HG03175 (cell line): ENCODE data around the gene ASF1A.
A peak's percentile ranks its signal among the peaks of the same experiment; 100 is the strongest.

Source experiments
- ATAC-seq: cut with Tn5 transposase; IDR thresholded peaks from one replicate; pipeline ENCODE4 v1.9.1; 2021; ENCODE audit warnings: mild to moderate bottlenecking, moderate library complexity; ENCODE audit not compliant: unreplicated experiment

Gene ASF1A

DNA sequence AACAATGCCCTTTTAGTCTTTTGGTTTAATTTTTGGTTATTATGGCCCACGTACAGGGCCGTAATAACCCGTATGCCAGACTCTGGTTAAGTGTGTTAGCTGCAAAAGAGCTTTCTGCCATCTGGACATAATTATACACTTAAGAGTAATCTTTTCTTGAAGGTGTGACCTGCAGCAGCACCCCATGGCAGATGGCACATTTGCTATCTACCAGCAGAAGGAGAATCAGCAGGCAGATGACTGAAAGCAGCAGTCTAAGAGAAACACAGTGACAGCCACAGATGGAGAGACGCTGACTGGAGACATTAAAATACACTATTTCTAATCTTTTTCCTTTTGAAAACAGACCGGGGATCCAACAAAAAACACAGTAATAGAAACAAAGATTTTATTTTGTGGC, 18.7 kb downstream of the ASF1A start:
- ATAC-seq: no peak

GRCh38 chr6:118913161-118913560, 19.2 kb downstream of the ASF1A start:
- no peak for ATAC-seq

DNA sequence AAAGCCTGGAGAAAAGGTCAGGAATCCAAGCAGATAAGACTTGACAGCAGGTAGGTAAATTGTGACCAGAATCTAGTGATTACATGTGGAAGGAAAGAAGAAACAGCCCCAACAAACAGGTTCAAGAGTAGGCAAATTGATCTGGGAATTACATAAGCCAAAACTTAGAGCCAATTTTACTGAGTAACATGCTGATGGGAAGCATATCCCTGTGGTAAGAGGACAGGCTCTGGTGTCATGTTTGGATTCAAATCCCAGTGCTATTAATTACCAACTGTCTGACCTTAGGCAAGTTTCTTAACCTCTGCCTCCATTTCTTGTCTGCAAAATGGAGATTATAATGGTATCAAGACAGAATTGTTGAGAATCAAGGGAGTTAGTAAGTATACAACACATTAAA, 20.6 kb downstream of the ASF1A start:
- ATAC-seq: no peak

DNA sequence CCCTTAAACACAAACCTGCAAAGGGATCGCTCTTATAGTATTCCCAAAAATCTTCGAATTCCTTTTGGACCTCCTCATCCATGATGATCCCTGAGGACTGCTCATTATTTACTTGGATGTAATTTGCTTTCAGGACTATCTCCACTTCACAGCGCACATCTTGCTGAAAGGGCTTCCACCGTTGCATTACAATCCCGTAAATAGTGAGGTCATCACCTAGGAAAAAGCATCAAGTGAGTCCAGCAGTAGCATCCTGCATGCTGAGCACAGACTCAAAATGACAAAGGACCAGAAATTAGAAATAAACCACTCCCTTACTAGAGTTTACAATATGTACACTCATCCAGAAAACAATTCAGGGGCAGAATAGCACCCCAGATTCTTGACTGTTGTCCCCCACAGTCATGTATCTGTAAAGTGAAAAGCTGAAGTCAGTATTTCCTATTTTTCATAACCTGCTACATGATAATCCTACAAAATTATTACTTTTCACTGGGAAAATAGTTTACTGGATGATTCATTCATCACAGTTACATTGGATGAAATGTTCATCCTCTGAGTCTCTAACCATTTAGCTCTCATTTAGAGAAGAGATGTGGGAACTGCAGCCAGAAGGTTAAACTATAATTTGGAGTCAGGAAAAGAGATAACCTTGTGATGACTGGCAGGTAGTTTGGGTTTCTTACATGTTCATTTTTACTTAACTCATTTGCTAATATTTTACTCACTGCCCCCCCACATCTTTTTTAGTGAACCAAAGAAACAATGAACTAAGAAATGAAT, 23.8 kb downstream of the ASF1A start:
- ATAC-seq: no peak

GRCh38 chr6:118918329-118918725, 24.4 kb downstream of the ASF1A start:
- ATAC-seq: no peak

DNA sequence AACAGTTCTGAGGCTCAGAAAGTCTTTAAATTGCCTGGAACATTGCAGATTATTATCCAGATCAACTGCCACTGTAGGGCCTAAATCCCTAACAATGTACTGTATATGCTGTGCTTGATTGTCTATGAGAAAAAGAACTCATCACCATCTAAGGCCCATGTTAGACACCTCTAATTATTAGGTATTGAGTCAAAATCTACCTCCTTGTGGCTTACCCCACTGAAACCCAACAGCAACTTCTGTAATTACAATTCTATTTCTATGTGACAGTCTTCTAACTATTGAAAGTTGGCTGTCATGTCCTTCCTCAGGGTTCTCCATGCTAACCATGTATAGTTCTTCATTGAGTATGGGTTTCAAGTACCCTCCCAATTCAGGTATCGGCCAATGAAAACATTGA, 27.1 kb downstream of the ASF1A start:
- no peak for ATAC-seq

GRCh38 chr6:118923035-118923434, 29.1 kb downstream of the ASF1A start:
- ATAC-seq: no peak

GRCh38 chr6:118930680-118931079, 36.7 kb downstream of the ASF1A start:
- ATAC-seq: no peak

GRCh38 chr6:118931436-118931835, 37.5 kb downstream of the ASF1A start:
- ATAC-seq: no peak

GRCh38 chr6:118932421-118932820, 38.5 kb downstream of the ASF1A start:
- no peak for ATAC-seq

- ATAC-seq: peak; percentile 0
These were observed 40.0 kb downstream of the ASF1A start for GRCh38 chr6:118933855-118934460.

GRCh38 chr6:118934461-118935330, 40.7 kb downstream of the ASF1A start, which contains the start of gene MCM9:
Gene MCM9, minus strand, starts transcription at chr6:118935159. Its CDS starts 3,436 bp downstream, at chr6:118931723.
- peak; percentile 95 for ATAC-seq

DNA sequence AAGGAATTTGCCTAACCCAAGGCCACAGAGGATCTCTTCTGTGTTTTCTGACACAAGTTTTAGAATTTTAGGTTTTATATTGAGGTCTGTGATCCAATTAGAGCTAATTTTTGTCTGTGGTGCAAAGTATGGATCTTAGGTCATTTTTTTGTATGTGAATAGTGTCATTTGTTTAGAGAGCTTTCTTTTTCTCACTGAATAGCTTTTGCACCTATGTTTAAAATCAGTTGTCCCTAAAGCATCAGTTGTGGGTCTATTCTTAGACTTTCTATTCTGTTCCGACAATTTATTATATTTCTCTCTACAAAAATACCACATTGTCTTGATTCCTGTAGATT, 41.3 kb downstream of the ASF1A start:
- ATAC-seq: peak; percentile 6

- no peak for ATAC-seq
These were observed 42.2 kb downstream of the ASF1A start for GRCh38 chr6:118935978-118936703.

GRCh38 chr6:118939683-118940082, 45.7 kb downstream of the ASF1A start:
- no peak for ATAC-seq

DNA sequence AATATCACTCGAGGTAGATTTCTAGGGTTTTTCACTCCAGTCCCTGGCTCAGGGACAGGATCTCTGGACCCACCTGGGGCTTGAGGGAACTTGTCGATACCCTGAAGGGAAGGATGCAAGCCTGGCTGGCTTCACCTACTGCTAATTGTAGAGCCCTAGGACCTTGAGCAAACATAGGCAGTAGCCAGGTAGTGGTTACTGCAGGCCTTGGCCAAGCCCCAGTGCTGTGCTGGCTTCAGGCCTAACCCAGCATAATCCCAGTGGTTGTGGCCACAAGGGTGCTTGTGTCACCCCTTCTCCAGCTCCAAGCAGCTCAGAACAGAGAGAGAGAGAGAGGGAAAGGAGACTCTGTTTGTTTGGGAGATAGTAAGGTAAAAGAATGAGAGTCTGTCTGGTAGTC, 46.8 kb downstream of the ASF1A start:
- no peak for ATAC-seq

DNA sequence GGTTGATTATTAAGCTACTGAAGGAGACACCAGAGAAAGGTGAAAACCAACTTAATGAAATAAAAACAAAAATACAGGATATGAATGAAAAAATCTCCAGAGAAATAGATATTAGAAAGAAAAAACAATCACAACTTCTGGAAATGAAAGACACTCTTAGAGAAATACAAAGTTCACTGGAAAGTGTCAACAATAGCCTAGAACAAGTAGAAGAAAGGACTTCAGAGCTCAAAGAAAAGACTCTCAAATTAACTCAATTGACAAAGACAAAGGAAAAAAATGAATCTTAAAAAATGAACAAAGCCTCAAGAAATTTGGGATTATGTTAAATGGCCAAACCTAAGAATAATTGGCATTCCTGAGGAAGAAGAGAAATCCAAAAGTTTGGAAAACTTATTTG, 51.3 kb downstream of the ASF1A start:
- no peak for ATAC-seq

- no peak for ATAC-seq
These were observed 58.7 kb downstream of the ASF1A start for GRCh38 chr6:118952683-118953082.

- no peak for ATAC-seq
These were observed 59.4 kb downstream of the ASF1A start for GRCh38 chr6:118953391-118953790.
